MG63 (cell line): Measurements from ENCODE around the gene ZNF775. TPM values are rescaled to one million over a fixed set of nuclear protein-coding genes. Genes with fewer than 3 reads are reported as not detected.

Experiments used
- DNase-seq: peaks from one replicate; pipeline ENCODE4 v3.0.0-alpha.2; 2020
- H3K27me3 ChIP-seq: fragments of 250-450 bp; sonication (Bioruptor Pico); 2 replicates; pipeline ENCODE4 v1.5.1; 2020; ENCODE audit warnings: mild to moderate bottlenecking, moderate library complexity
- H3K36me3 ChIP-seq: fragments of 250-450 bp; sonication (Bioruptor Pico); 2 replicates; pipeline ENCODE4 v1.5.1; 2020; ENCODE audit warnings: mild to moderate bottlenecking, moderate library complexity
- H3K4me3 ChIP-seq: fragments of 250-450 bp; sonication (Bioruptor Pico); 2 replicates; pipeline ENCODE4 v1.5.1; 2020; ENCODE audit warnings: mild to moderate bottlenecking, moderate library complexity
- H3K9me3 ChIP-seq: fragments of 250-450 bp; sonication (Bioruptor Pico); 2 replicates; pipeline ENCODE4 v1.5.1; 2020; ENCODE audit warnings: mild to moderate bottlenecking, moderate library complexity
- total RNA-seq: library from RNA; depleted of rRNA; stranded (reverse); fragments of >200 nt; shearing (Covaris generic); gene quantifications from 2 replicates; pipeline ENCODE4 v1.2.3, GENCODE V29; 2014; ENCODE audit warnings: low replicate concordance

ZNF775 gene
- total RNA-seq, 1 experiment from 2014 or later = 13.9 TPM

- Histone ChIP-seq H3K27me3 (no peaks in the 10 kb centered on the region), H3K9me3 (peaks cover 3% of the 10 kb centered on the region; the same call in 1 of the 2 replicates), H3K4me3 (no peak within 1 kb of the TSS), H3K36me3 (no peaks in the 10 kb centered on the region)
- no peak for DNase-seq
These were observed 37.6 kb upstream of the ZNF775 start, which contains the start of gene RARRES2 for GRCh38 chr7:150341263-150342120. Gene RARRES2 (minus strand): TSS chr7:150341629. CDS start chr7:150340609, 1,020 bp downstream.

GRCh38 chr7:150342121-150342408, 37.1 kb upstream of the ZNF775 start:
- no peaks in the 10 kb centered on the region for H3K36me3 ChIP-seq
- DNase-seq = no peak
- H3K4me3 ChIP-seq = no peak overlapping the region
- no peaks in the 10 kb centered on the region for H3K27me3 ChIP-seq
- H3K9me3 ChIP-seq = peaks cover 3% of the 10 kb centered on the region; the same call in 1 of the 2 replicates

GRCh38 chr7:150343225-150343624, 35.9 kb upstream of the ZNF775 start:
- Histone ChIP-seq H3K27me3 (no peaks in the 10 kb centered on the region), H3K4me3 (no peak overlapping the region), H3K36me3 (no peaks in the 10 kb centered on the region), H3K9me3 (peaks cover 3% of the 10 kb centered on the region; the same call in 1 of the 2 replicates)
- no peak for DNase-seq

GRCh38 chr7:150344299-150344698, 34.8 kb upstream of the ZNF775 start:
- Histone ChIP-seq H3K4me3 (no peak overlapping the region), H3K36me3 (no peaks in the 10 kb centered on the region), H3K9me3 (peaks cover 3% of the 10 kb centered on the region; the same call in 1 of the 2 replicates), H3K27me3 (no peaks in the 10 kb centered on the region)
- no peak for DNase-seq

- H3K4me3 ChIP-seq = no peak overlapping the region
- no peaks in the 10 kb centered on the region for H3K36me3 ChIP-seq
- no peaks in the 10 kb centered on the region for H3K27me3 ChIP-seq
- peaks cover 3% of the 10 kb centered on the region; the same call in 1 of the 2 replicates for H3K9me3 ChIP-seq
- no peak for DNase-seq
These were observed 34.1 kb upstream of the ZNF775 start for GRCh38 chr7:150345012-150345411.

GRCh38 chr7:150346922-150347321, 32.2 kb upstream of the ZNF775 start:
- Histone ChIP-seq H3K27me3 (no peaks in the 10 kb centered on the region), H3K4me3 (no peak overlapping the region), H3K36me3 (no peaks in the 10 kb centered on the region), H3K9me3 (peaks cover 3% of the 10 kb centered on the region; the same call in 1 of the 2 replicates)
- no peak for DNase-seq

GRCh38 chr7:150351587-150352194, 27.4 kb upstream of the ZNF775 start:
- no peak overlapping the region for H3K4me3 ChIP-seq
- no peak for DNase-seq
- H3K27me3 ChIP-seq = no peaks in the 10 kb centered on the region
- no peaks in the 10 kb centered on the region for H3K9me3 ChIP-seq
- no peaks in the 10 kb centered on the region for H3K36me3 ChIP-seq

- Histone ChIP-seq H3K9me3 (no peaks in the 10 kb centered on the region), H3K27me3 (no peaks in the 10 kb centered on the region), H3K4me3 (no peak overlapping the region), H3K36me3 (no peaks in the 10 kb centered on the region)
- no peak for DNase-seq
These were observed 23.5 kb upstream of the ZNF775 start for GRCh38 chr7:150355666-150356059.

GRCh38 chr7:150356265-150356897, 22.7 kb upstream of the ZNF775 start:
- H3K9me3 ChIP-seq = no peaks in the 10 kb centered on the region
- no peak overlapping the region for H3K4me3 ChIP-seq
- DNase-seq = no peak
- no peaks in the 10 kb centered on the region for H3K27me3 ChIP-seq
- no peaks in the 10 kb centered on the region for H3K36me3 ChIP-seq

- no peaks in the 10 kb centered on the region for H3K36me3 ChIP-seq
- no peaks in the 10 kb centered on the region for H3K9me3 ChIP-seq
- no peaks in the 10 kb centered on the region for H3K27me3 ChIP-seq
- no peak for DNase-seq
- no peak overlapping the region for H3K4me3 ChIP-seq
These were observed 21.9 kb upstream of the ZNF775 start for GRCh38 chr7:150357270-150357669.

- no peak for DNase-seq
- Histone ChIP-seq H3K27me3 (no peaks in the 10 kb centered on the region), H3K9me3 (no peaks in the 10 kb centered on the region), H3K4me3 (no peak overlapping the region), H3K36me3 (no peaks in the 10 kb centered on the region)
These were observed 21.2 kb upstream of the ZNF775 start for GRCh38 chr7:150357771-150358427.

GRCh38 chr7:150358433-150358832, 20.7 kb upstream of the ZNF775 start:
- DNase-seq = no peak
- H3K36me3 ChIP-seq = no peaks in the 10 kb centered on the region
- H3K27me3 ChIP-seq = no peaks in the 10 kb centered on the region
- H3K4me3 ChIP-seq = no peak overlapping the region
- H3K9me3 ChIP-seq = no peaks in the 10 kb centered on the region

- H3K36me3 ChIP-seq = no peaks in the 10 kb centered on the region
- no peak overlapping the region for H3K4me3 ChIP-seq
- H3K9me3 ChIP-seq = no peaks in the 10 kb centered on the region
- DNase-seq = no peak
- no peaks in the 10 kb centered on the region for H3K27me3 ChIP-seq
These were observed 20.0 kb upstream of the ZNF775 start for GRCh38 chr7:150358988-150359621.

GRCh38 chr7:150359622-150360362, 19.3 kb upstream of the ZNF775 start:
- no peaks in the 10 kb centered on the region for H3K27me3 ChIP-seq
- DNase-seq = no peak
- H3K4me3 ChIP-seq = no peak overlapping the region
- H3K9me3 ChIP-seq = no peaks in the 10 kb centered on the region
- H3K36me3 ChIP-seq = no peaks in the 10 kb centered on the region

- Histone ChIP-seq H3K36me3 (no peaks in the 10 kb centered on the region), H3K9me3 (no peaks in the 10 kb centered on the region), H3K4me3 (no peak overlapping the region), H3K27me3 (no peaks in the 10 kb centered on the region)
- no peak for DNase-seq
These were observed 18.6 kb upstream of the ZNF775 start for GRCh38 chr7:150360363-150361058.
